H9 (cell line): ENCODE results near the gene KCTD1. TPM values are rescaled to one million over a fixed set of nuclear protein-coding genes. Genes with fewer than 3 reads are reported as not detected.
A peak's percentile ranks its signal among the peaks of the same experiment; 100 is the strongest.

ENCODE experiments used
- DNase-seq: peaks from one replicate; pipeline ENCODE4 v3.0.0-alpha.2; 2017
- H2AFZ ChIP-seq: one replicate; pipeline ENCODE4 v1.6.1; 2013; ENCODE audit warnings: mild to moderate bottlenecking, low read length, control low read depth, moderate library complexity
- H2AK5ac ChIP-seq: 2 replicates; pipeline ENCODE4 v1.6.1; 2013; ENCODE audit warnings: low read length, control low read depth, mixed read lengths; ENCODE audit not compliant: insufficient read length
- H2BK120ac ChIP-seq: one replicate; pipeline ENCODE4 v1.6.1; 2013; ENCODE audit warnings: low read depth, mild to moderate bottlenecking, low read length, control low read depth, inconsistent platforms; ENCODE audit not compliant: poor library complexity, severe bottlenecking
- H2BK12ac ChIP-seq: 2 replicates; pipeline ENCODE4 v1.6.1; 2013; ENCODE audit warnings: low read length, control low read depth, mixed read lengths, low read depth; ENCODE audit not compliant: insufficient read length
- H2BK15ac ChIP-seq: 2 replicates; pipeline ENCODE4 v1.6.1; 2013; ENCODE audit warnings: low read depth, low read length, control low read depth
- H2BK20ac ChIP-seq: one replicate; pipeline ENCODE4 v1.6.1; 2013; ENCODE audit warnings: low read depth, mild to moderate bottlenecking, low read length, control low read depth, inconsistent platforms; ENCODE audit not compliant: poor library complexity, severe bottlenecking
- H2BK5ac ChIP-seq: 2 replicates; pipeline ENCODE4 v1.6.1; 2013; ENCODE audit warnings: low read length, control low read depth, mixed read lengths; ENCODE audit not compliant: insufficient read length
- H3K14ac ChIP-seq: 2 replicates; pipeline ENCODE4 v1.6.1; 2013; ENCODE audit warnings: low read length, control low read depth; ENCODE audit not compliant: insufficient read depth
- H3K18ac ChIP-seq: 2 replicates; pipeline ENCODE4 v1.6.1; 2013; ENCODE audit warnings: low read depth, mild to moderate bottlenecking, mixed read lengths, low read length, control low read depth; ENCODE audit not compliant: insufficient read length
- H3K23ac ChIP-seq: 2 replicates; pipeline ENCODE4 v1.6.1; 2013; ENCODE audit warnings: low read length, control low read depth, mixed read lengths, low read depth; ENCODE audit not compliant: insufficient read length
- H3K23me2 ChIP-seq: 2 replicates; pipeline ENCODE4 v1.6.1; 2013; ENCODE audit warnings: low read depth, mild to moderate bottlenecking, mixed read lengths, low read length, control low read depth; ENCODE audit not compliant: insufficient read length, poor library complexity, severe bottlenecking
- H3K27ac ChIP-seq: 2 replicates; pipeline ENCODE4 v1.5.1; 2013; ENCODE audit warnings: low read length, control low read depth, mixed read lengths, low read depth; ENCODE audit not compliant: insufficient read length
- H3K27me3 ChIP-seq: 2 replicates; pipeline ENCODE4 v1.6.1; 2013; ENCODE audit warnings: low read length, control low read depth, inconsistent platforms; ENCODE audit not compliant: insufficient read depth
- H3K4ac ChIP-seq: 2 replicates; pipeline ENCODE4 v1.6.1; 2013; ENCODE audit warnings: low read depth, mild to moderate bottlenecking, control low read depth, inconsistent platforms, low read length, moderate library complexity
- H3K4me1 ChIP-seq: 2 replicates; pipeline ENCODE4 v1.6.1; 2013; ENCODE audit warnings: low read length, control low read depth, inconsistent platforms; ENCODE audit not compliant: insufficient read depth
- H3K4me2 ChIP-seq: 2 replicates; pipeline ENCODE4 v1.6.1; 2013; ENCODE audit warnings: low read length, control low read depth, mixed read lengths; ENCODE audit not compliant: insufficient read length, insufficient read depth
- H3K56ac ChIP-seq: 2 replicates; pipeline ENCODE4 v1.6.1; 2013; ENCODE audit warnings: low read depth, mild to moderate bottlenecking, mixed read lengths, low read length, control low read depth; ENCODE audit not compliant: insufficient read length
- H3K79me1 ChIP-seq: 2 replicates; pipeline ENCODE4 v1.6.1; 2013; ENCODE audit warnings: low read depth, mild to moderate bottlenecking, moderate library complexity, low read length, control low read depth, inconsistent platforms; ENCODE audit not compliant: insufficient read depth, poor library complexity, severe bottlenecking
- H3K79me2 ChIP-seq: 2 replicates; pipeline ENCODE4 v1.6.1; 2013; ENCODE audit warnings: low read length, control low read depth, inconsistent platforms; ENCODE audit not compliant: insufficient read depth
- H3K9ac ChIP-seq: 2 replicates; pipeline ENCODE4 v1.6.1; 2013; ENCODE audit warnings: low read length, control low read depth, mixed read lengths; ENCODE audit not compliant: insufficient read length; ENCODE audit errors: extremely low read depth
- H3K9me3 ChIP-seq: one replicate; pipeline ENCODE4 v1.6.1; 2013; ENCODE audit warnings: low read depth, low read length, inconsistent platforms; ENCODE audit not compliant: control insufficient read depth
- H3T11ph ChIP-seq: one replicate; pipeline ENCODE4 v1.6.1; 2013; ENCODE audit warnings: mild to moderate bottlenecking, low read length, control low read depth, inconsistent platforms
- H4K20me1 ChIP-seq: one replicate; pipeline ENCODE4 v1.6.1; 2013; ENCODE audit not compliant: control insufficient read depth, insufficient read length, insufficient read depth
- H4K5ac ChIP-seq: 2 replicates; pipeline ENCODE4 v1.6.1; 2013; ENCODE audit warnings: low read depth, mild to moderate bottlenecking, mixed read lengths, low read length, control low read depth; ENCODE audit not compliant: insufficient read length
- H4K8ac ChIP-seq: replicated peaks from 2 replicates; pipeline ENCODE4 v1.6.1; 2013; ENCODE audit warnings: low read length, control low read depth, mixed read lengths, low read depth; ENCODE audit not compliant: insufficient read length
- H4K91ac ChIP-seq: 2 replicates; pipeline ENCODE4 v1.6.1; 2013; ENCODE audit warnings: low read depth, mild to moderate bottlenecking, moderate library complexity, mixed read lengths, low read length, control low read depth; ENCODE audit not compliant: insufficient read length
- H3K27ac Mint-ChIP-seq, 3 experiments: 2 replicates in 2 of 3; 3 replicates in 1 of 3; pipeline ENCODE4 v1.8.0; 2020 to 2021; ENCODE audit warnings: mixed read lengths in 3 of 3, mild to moderate bottlenecking in 1 of 3, moderate library complexity in 1 of 3
- H3K27me3 Mint-ChIP-seq: 2 replicates; pipeline ENCODE4 v1.8.0; 2021; ENCODE audit warnings: low read depth, mild to moderate bottlenecking, moderate library complexity, mixed read lengths
- H3K36me3 Mint-ChIP-seq, 3 experiments: 2 replicates in 2 of 3; 3 replicates in 1 of 3; pipeline ENCODE4 v1.8.0; 2020 to 2021; ENCODE audit warnings: low read depth in 3 of 3, mixed read lengths in 3 of 3; ENCODE audit not compliant: insufficient read depth in 1 of 3
- H3K4me1 Mint-ChIP-seq, 2 experiments: 2 replicates each; pipeline ENCODE4 v1.8.0; 2020; ENCODE audit warnings: mixed read lengths in 2 of 2
- H3K4me3 Mint-ChIP-seq, 2 experiments: 2 replicates in 1 of 2; 3 replicates in 1 of 2; pipeline ENCODE4 v1.8.0; 2020 to 2021; ENCODE audit warnings: mild to moderate bottlenecking in 2 of 2, mixed read lengths in 2 of 2, moderate library complexity in 1 of 2
- H3K9me3 Mint-ChIP-seq, 2 experiments: 2 replicates in 1 of 2; 3 replicates in 1 of 2; pipeline ENCODE4 v1.8.0; 2020; ENCODE audit warnings: mild to moderate bottlenecking in 2 of 2, mixed read lengths in 2 of 2, moderate library complexity in 1 of 2
- CTCF ChIP-seq: fragments of 200-600 bp; sonication (generic); conservative IDR thresholded peaks from 3 replicates; pipeline ENCODE4 v1.8.0; 2021; ENCODE audit warnings: antibody characterized with exemption, mild to moderate bottlenecking
- WGBS: extraction: QIAGEN DNeasy Blood & Tissue Kit; methylation state at CpG from one replicate; pipeline ENCODE4 v1.1.7; 2013; ENCODE audit warnings: missing lambda C conversion rate, low lambda C conversion rate, mixed read lengths; ENCODE audit not compliant: insufficient read length; ENCODE audit errors: extremely low coverage; 5-methylcytosine and 5-hydroxymethylcytosine counted together
- total RNA-seq: library from RNA; stranded (reverse); gene quantifications from 2 replicates; pipeline ENCODE4 v1.2.1, GENCODE V29; 2021

KCTD1 gene
- total RNA-seq, 1 experiment from 2014 or later: 10.8 TPM

GRCh38 chr18:26524504-26525351 lies 23.6 kb downstream of the KCTD1 start:
- H2BK120ac ChIP-seq: no peak overlapping the region
- no peak overlapping the region for H2BK5ac ChIP-seq
- Mint-ChIP-seq H3K4me1 (peaks cover 54 to 73% of the 10 kb centered on the region in 2 experiments), H3K27ac (peak overlapping the region; percentile 14 to 55 (median 27); a peak in 2 of 7 replicates), H3K9me3 (no peaks in the 10 kb centered on the region), H3K36me3 (no peaks in the 10 kb centered on the region), H3K4me3 (0 out of 5 replicates have a peak overlapping the region, but pooled peaks of 1 of the 2 experiments have one; percentile 24), H3K27me3 (no peaks in the 10 kb centered on the region)
- no peak overlapping the region for H2BK15ac ChIP-seq
- no peak overlapping the region for H4K8ac ChIP-seq
- H2BK12ac ChIP-seq: no peak overlapping the region
- no peak overlapping the region for H2BK20ac ChIP-seq
- H3K4ac ChIP-seq: no peak overlapping the region
- H3K14ac ChIP-seq: no peak overlapping the region
- H3K79me1 ChIP-seq: no peaks in the 10 kb centered on the region
- peaks cover 11% of the 10 kb centered on the region; the same call in 1 of the 2 replicates for H3K4me1 ChIP-seq
- H3K9me3 ChIP-seq: no peaks in the 10 kb centered on the region
- H2AFZ ChIP-seq: no peak overlapping the region
- no peak overlapping the region for H3K18ac ChIP-seq
- H3K9ac ChIP-seq: no peak overlapping the region
- WGBS: no CpG with 5 or more reads among the region's 4 CpGs
- H3K4me2 ChIP-seq: no peak overlapping the region
- no peaks in the 10 kb centered on the region for H3K23me2 ChIP-seq
- no peaks in the 10 kb centered on the region for H3K79me2 ChIP-seq
- TF ChIP-seq CTCF: no peak
- H4K20me1 ChIP-seq: no peaks in the 10 kb centered on the region
- no peak overlapping the region for H3K56ac ChIP-seq
- no peak for DNase-seq
- no peak overlapping the region for H2AK5ac ChIP-seq
- no peak overlapping the region for H4K5ac ChIP-seq
- H3T11ph ChIP-seq: no peak overlapping the region
- H3K27me3 ChIP-seq: no peaks in the 10 kb centered on the region
- no peak overlapping the region for H3K27ac ChIP-seq
- H4K91ac ChIP-seq: no peak overlapping the region
- H3K23ac ChIP-seq: no peak overlapping the region
